Colonic mucosa (tissue), 4 donors: ENCODE data around the gene ATP5MC3. TPM values are rescaled to one million over a fixed set of nuclear protein-coding genes. Genes with fewer than 3 reads are reported as not detected.
"Not testable (repeated sequence)": the region's sequence is repeated elsewhere in the genome, so short reads cannot be mapped to it uniquely, and the experiment has no call there.

Experiments
- DNase-seq: peaks from one replicate; pipeline ENCODE4 v3.0.0-alpha.2; 2020
- H3K27ac ChIP-seq: fragments of 200-600 bp; one replicate; pipeline ENCODE4 v1.8.0; 2021
- H3K27me3 ChIP-seq: fragments of 200-600 bp; one replicate; pipeline ENCODE4 v1.8.0; 2021
- H3K36me3 ChIP-seq: fragments of 200-600 bp; one replicate; pipeline ENCODE4 v1.8.0; 2021
- H3K4me1 ChIP-seq: fragments of 200-600 bp; one replicate; pipeline ENCODE4 v1.8.0; 2021; ENCODE audit warnings: mild to moderate bottlenecking
- H3K4me3 ChIP-seq: fragments of 200-600 bp; one replicate; pipeline ENCODE4 v1.8.0; 2021
- H3K9ac ChIP-seq, 2 donors: one replicate each; pipeline ENCODE4 v1.7.0; 2013; ENCODE audit warnings: control low read depth in 2 of 2, low read depth in 2 of 2, low read length in 2 of 2
- H3K9me3 ChIP-seq: fragments of 200-600 bp; one replicate; pipeline ENCODE4 v1.8.0; 2021
- intact Hi-C: fragments of 100-400 bp; cut with DNase I; formaldehyde crosslinking; loops from one replicate; pipeline ENCODE4 v1.14.1; 2022
- total RNA-seq, 2 donors: library from RNA; stranded (reverse); fragmentation: NEBNext Ultra II Directional in 1 of 2; extraction: Animal tissue kit (Norgen Biotek cat#: 25700) in 1 of 2; gene quantifications; one replicate each; pipeline ENCODE4 v1.2.1, GENCODE V29; 2021
- TF ChIP-seq, protein P1 (sequence below): fragments of 200-600 bp; IDR thresholded peaks from one replicate; pipeline ENCODE4 v1.8.0; 2022; ENCODE audit warnings: antibody characterized with exemption, mild to moderate bottlenecking
- donor health status: healthy.
- donor health status: DM: no; HTN: no; CAD: no.
- donor health status: DM: no; HTN: no; CAD: no.

The ATP5MC3 gene
- 100 to 1,000 TPM; 610 to 690 TPM for total RNA-seq

DNA sequence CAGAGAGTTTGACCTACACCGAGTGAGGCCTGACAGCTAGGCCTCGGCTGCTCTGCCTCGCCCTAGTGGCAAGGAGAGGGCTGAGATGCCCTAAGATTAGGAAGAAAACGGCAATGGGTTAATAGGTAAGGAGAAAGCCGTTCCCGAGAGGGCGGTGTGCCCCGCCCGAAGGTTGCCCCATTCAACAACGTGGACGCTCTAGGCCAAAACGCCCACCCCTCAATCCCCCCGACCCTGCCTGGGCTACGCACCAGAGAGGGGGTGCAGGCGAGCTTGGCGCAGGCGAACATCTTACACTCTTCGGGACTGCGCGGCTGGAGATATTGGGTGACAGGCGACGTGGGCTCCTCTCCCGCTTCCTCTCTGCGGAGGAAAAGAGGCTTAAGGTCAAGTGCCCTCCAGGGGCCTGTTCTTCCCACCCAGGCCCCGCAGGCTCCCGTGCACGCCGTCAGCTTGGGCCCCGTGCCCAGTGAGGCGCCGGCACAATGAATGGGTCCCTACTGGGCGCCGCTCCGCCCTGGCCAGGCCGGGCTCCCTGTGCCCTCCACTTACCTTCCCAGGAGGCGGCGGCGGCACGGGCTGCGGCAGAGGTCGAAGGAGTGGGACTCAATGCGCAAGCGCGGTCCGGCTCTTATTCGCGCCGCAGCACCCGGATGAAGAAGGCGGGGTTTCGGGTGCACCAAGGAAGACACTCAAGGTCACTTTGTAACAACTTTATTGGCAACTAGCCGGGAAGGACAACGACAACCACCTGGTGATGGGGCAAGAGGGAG is at the start of gene ATP5MC3:
Gene ATP5MC3, minus strand, starts transcription at position 607 of the 773 bp plus-strand sequence. Its CDS starts 317 bp downstream, at position 290.
- Histone ChIP-seq H3K4me1 (no peaks in the 10 kb centered on the region), H3K4me3 (peak within 1 kb of the TSS; percentile 81), H3K9ac (peak within 1 kb of the TSS; percentile 96 to 100), H3K36me3 (peaks cover 9% of the 10 kb centered on the region), H3K27ac (peak within 1 kb of the TSS; percentile 94), H3K9me3 (no peaks in the 10 kb centered on the region), H3K27me3 (no peaks in the 10 kb centered on the region)
- TF ChIP-seq, protein P1, sequence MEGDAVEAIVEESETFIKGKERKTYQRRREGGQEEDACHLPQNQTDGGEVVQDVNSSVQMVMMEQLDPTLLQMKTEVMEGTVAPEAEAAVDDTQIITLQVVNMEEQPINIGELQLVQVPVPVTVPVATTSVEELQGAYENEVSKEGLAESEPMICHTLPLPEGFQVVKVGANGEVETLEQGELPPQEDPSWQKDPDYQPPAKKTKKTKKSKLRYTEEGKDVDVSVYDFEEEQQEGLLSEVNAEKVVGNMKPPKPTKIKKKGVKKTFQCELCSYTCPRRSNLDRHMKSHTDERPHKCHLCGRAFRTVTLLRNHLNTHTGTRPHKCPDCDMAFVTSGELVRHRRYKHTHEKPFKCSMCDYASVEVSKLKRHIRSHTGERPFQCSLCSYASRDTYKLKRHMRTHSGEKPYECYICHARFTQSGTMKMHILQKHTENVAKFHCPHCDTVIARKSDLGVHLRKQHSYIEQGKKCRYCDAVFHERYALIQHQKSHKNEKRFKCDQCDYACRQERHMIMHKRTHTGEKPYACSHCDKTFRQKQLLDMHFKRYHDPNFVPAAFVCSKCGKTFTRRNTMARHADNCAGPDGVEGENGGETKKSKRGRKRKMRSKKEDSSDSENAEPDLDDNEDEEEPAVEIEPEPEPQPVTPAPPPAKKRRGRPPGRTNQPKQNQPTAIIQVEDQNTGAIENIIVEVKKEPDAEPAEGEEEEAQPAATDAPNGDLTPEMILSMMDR, result no peak
- intact Hi-C loops, result loop anchor here (10.0 kb wide), 1 partner anchor 66 kb away; no protein-coding TSS in a partner anchor
- DNase-seq, result peak; percentile 96

DNA sequence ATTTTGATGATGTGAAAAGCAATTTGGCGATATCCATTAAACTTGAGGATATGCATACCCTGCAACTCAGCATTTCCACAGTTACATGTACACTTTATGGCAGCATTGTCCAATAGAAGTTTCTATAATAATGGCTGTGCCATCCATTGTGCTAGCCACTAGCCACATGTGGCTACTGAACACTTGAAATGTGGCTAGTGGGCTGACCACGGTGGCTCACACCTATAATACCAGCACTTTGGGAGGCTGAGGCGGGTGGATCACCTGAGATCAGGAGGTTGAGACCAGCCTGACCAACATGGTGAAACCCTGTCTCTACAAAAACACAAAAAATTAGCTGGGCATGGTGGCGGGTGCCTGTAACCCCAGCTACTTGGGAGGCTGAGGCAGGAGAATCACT is 47.1 kb upstream of the ATP5MC3 start:
- H3K4me1 ChIP-seq, intact Hi-C loops, H3K27me3 ChIP-seq, H3K9ac ChIP-seq, H3K9me3 ChIP-seq, H3K27ac ChIP-seq, H3K4me3 ChIP-seq, H3K36me3 ChIP-seq, DNase-seq: not testable (repeated sequence)

DNA sequence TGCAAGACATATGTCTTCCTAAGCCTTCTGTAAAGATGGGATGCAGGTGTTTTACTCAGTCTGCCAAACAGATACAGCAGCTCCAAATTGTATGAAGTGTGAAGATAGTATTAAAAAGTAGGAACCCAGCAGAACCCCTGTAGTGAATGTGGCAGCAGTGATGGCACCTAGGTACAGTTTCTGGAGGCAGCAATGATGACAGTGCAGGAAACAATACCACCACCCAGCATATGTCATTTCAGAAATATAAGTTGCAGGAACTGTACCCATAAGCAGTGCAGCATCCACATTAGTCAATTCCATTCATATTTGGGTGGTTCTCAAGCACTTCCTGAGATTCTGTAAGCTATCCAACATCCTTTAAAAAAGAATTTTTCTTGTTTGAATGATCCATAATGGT is 46.7 kb upstream of the ATP5MC3 start:
- Histone ChIP-seq H3K9ac (no peak overlapping the region), H3K9me3 (no peaks in the 10 kb centered on the region), H3K4me1 (no peaks in the 10 kb centered on the region), H3K27ac (no peak overlapping the region), H3K36me3 (no peaks in the 10 kb centered on the region), H3K4me3 (no peak overlapping the region), H3K27me3 (no peaks in the 10 kb centered on the region)
- TF ChIP-seq, protein P1, result no peak
- no peak for DNase-seq
- intact Hi-C loops, result no loop called here

DNA sequence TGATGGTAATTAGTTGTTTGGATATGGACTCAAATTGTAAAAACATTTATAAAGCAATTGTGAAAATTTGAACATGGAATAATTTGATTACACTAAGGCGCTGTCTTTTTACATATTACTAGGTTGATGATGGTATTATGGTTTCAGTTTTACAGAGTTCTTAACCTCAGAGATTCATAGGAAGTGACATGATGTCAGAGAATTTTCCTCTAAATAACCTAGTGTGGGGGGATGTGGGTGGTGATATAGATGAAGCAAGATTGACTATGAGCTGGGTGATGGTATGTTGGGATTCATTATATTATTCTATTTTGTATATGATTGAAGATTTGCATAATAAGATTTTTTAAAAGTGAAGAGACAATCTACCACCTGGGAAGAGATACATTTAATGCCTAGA is 45.9 kb upstream of the ATP5MC3 start:
- no peak for DNase-seq
- Histone ChIP-seq H3K9me3 (no peaks in the 10 kb centered on the region), H3K27ac (no peak overlapping the region), H3K4me1 (no peaks in the 10 kb centered on the region), H3K27me3 (no peaks in the 10 kb centered on the region), H3K4me3 (no peak overlapping the region), H3K9ac (no peak overlapping the region), H3K36me3 (no peaks in the 10 kb centered on the region)
- intact Hi-C loops, result no loop called here
- TF ChIP-seq, protein P1, result no peak

DNA sequence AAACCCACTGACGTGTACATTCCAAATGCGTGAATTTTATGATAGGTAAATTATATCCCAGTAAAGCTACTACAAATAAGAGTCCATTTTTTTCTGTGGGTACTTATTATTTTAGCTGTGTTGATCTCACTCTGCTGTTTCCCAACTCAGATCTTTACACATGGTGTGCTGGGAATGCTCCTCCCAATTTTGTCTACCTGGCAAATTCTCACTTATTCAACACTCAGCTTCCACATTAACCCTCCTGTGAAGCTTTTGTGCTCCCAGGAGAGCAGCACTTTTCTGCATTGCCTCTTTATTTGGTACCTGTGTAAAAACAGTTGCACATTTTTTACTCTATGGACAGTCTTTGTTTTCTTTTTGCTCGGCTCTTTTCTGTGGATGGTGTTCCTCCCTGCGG is 38.6 kb upstream of the ATP5MC3 start:
- Histone ChIP-seq H3K36me3 (no peaks in the 10 kb centered on the region), H3K9me3 (no peaks in the 10 kb centered on the region), H3K4me1 (no peaks in the 10 kb centered on the region), H3K27me3 (no peaks in the 10 kb centered on the region), H3K4me3 (no peak overlapping the region), H3K27ac (no peak overlapping the region), H3K9ac (no peak overlapping the region)
- TF ChIP-seq, protein P1, result no peak
- intact Hi-C loops, result no loop called here
- no peak for DNase-seq

DNA sequence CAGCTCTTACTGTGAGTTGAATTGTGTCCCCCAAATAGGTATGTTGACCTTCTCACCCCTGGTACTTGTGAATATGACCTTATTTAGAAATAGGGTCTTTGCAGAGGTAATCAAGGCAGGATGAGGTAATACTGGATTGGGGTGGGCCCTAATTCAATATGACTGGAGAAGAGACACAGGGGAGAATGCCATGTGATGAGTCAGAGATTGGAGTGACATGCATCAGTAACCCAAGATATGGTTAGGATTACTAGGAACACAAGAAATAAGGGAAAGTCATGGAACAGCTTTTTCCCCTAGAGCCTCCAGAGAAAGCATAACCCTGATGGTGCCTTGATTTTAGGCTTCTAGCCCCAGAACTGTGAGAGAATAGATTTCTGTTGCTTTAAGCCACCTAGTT is 37.0 kb upstream of the ATP5MC3 start:
- no peak overlapping the region for H3K27ac ChIP-seq
- intact Hi-C loops, result no loop called here
- no peaks in the 10 kb centered on the region for H3K4me1 ChIP-seq
- TF ChIP-seq, protein P1, result no peak
- no peaks in the 10 kb centered on the region for H3K9me3 ChIP-seq
- H3K9ac ChIP-seq, result no peak overlapping the region
- H3K27me3 ChIP-seq, result no peaks in the 10 kb centered on the region
- no peak for DNase-seq
- H3K36me3 ChIP-seq, result no peaks in the 10 kb centered on the region
- no peak overlapping the region for H3K4me3 ChIP-seq
